SK-N-SH (cell line): ENCODE results near the gene NKAP. TPM values are rescaled to one million over a fixed set of nuclear protein-coding genes. Genes with fewer than 3 reads are reported as not detected.

Experiments
- CTCF ChIA-PET: fragments of 300-600, 350-600 bp; formaldehyde crosslinking; extraction: SDS; loops from one replicate; lab custom pipeline; 2021; lab: Yijun Ruan, JAX
- POLR2A ChIA-PET: fragments of 350-600 bp; sonication (Branson Sonifier 250); formaldehyde crosslinking; extraction: SDS; loops from one replicate; lab custom pipeline; 2020; ENCODE audit warnings: antibody characterized with exemption, inconsistent platforms; lab: Yijun Ruan, JAX
- DNase-seq: peaks from one replicate; pipeline ENCODE4 v3.0.0; 2012
- H2AFZ ChIP-seq: fragments of 200-600 bp; sonication (generic); 2 replicates; pipeline ENCODE4 v1.8.1; 2016; ENCODE audit warnings: antibody characterized with exemption, mild to moderate bottlenecking, low read depth
- H3F3A ChIP-seq: fragments of 200-600 bp; sonication (generic); replicated peaks from 2 replicates; pipeline ENCODE3; 2016; ENCODE audit warnings: antibody characterized with exemption, mild to moderate bottlenecking; ENCODE audit not compliant: insufficient read depth
- H3K27ac ChIP-seq, 2 experiments: fragments of 200-500 bp in 1 of 2; fragments of 200-600 bp in 1 of 2; sonication (Bioruptor generic) in 1 of 2; sonication (generic), shearing (Covaris generic) in 1 of 2; 2 replicates each; pipeline versions ENCODE4 v1.5.1 to v1.6.1; 2014 to 2016; ENCODE audit warnings: low read depth in 2 of 2, inconsistent platforms in 1 of 2, low read length in 1 of 2, mild to moderate bottlenecking in 1 of 2, mixed read lengths in 1 of 2
- H3K27me3 ChIP-seq: fragments of 200-600 bp; sonication (generic), shearing (Covaris generic); 2 replicates; pipeline ENCODE4 v1.6.1; 2016; ENCODE audit warnings: mixed run types; ENCODE audit not compliant: insufficient read depth
- H3K36me3 ChIP-seq, 2 experiments: fragments of 200-500 bp in 1 of 2; fragments of 200-600 bp in 1 of 2; sonication (Bioruptor generic) in 1 of 2; sonication (generic) in 1 of 2; replicated peaks in 1 of 2; 2 replicates each; pipeline versions ENCODE3 to v1.5.1; 2014 to 2016; ENCODE audit warnings: low read length in 1 of 2, mild to moderate bottlenecking in 1 of 2; ENCODE audit not compliant: insufficient read depth in 2 of 2, control insufficient read depth in 1 of 2
- H3K4me1 ChIP-seq, 2 experiments: fragments of 200-500 bp in 1 of 2; fragments of 200-600 bp in 1 of 2; sonication (Bioruptor generic) in 1 of 2; sonication (generic), shearing (Covaris generic) in 1 of 2; 2 replicates each; pipeline versions ENCODE4 v1.5.1 to v1.6.1; 2014 to 2016; ENCODE audit warnings: low read depth in 1 of 2, low read length in 1 of 2, mixed run types in 1 of 2; ENCODE audit not compliant: insufficient read depth in 2 of 2, control insufficient read depth in 1 of 2
- H3K4me2 ChIP-seq: fragments of 200-600 bp; sonication (generic), shearing (Covaris generic); 2 replicates; pipeline ENCODE4 v1.6.1; 2017; ENCODE audit warnings: mixed run types
- H3K4me3 ChIP-seq, 2 experiments: fragments of 200-500 bp in 1 of 2; fragments of 200-600 bp in 1 of 2; sonication (Bioruptor generic) in 1 of 2; sonication (generic), shearing (Covaris generic) in 1 of 2; 2 replicates each; pipeline versions ENCODE4 v1.5.1 to v1.8.1; 2014 to 2016; ENCODE audit warnings: low read depth in 2 of 2, inconsistent platforms in 1 of 2, low read length in 1 of 2, mild to moderate bottlenecking in 1 of 2, mixed read lengths in 1 of 2, moderate library complexity in 1 of 2
- H3K79me2 ChIP-seq: fragments of 200-600 bp; sonication (generic); 2 replicates; pipeline ENCODE4 v1.8.1; 2017; ENCODE audit warnings: mild to moderate bottlenecking; ENCODE audit not compliant: insufficient read depth
- H3K9ac ChIP-seq: fragments of 200-600 bp; sonication (generic); 2 replicates; pipeline ENCODE4 v1.6.1; 2017; ENCODE audit warnings: mixed run types
- H3K9me2 ChIP-seq: fragments of 200-600 bp; sonication (generic); 2 replicates; pipeline ENCODE4 v1.6.1; 2017; ENCODE audit warnings: mixed run types
- H3K9me3 ChIP-seq: fragments of 200-600 bp; sonication (generic); 2 replicates; pipeline ENCODE4 v1.6.1; 2017; ENCODE audit warnings: mixed run types, mild to moderate bottlenecking, moderate library complexity
- H4K20me1 ChIP-seq: fragments of 200-600 bp; sonication (generic); 2 replicates; pipeline ENCODE4 v1.6.1; 2017; ENCODE audit warnings: mild to moderate bottlenecking, mixed run types; ENCODE audit not compliant: insufficient read depth
- CHD2 ChIP-seq: fragments of 150-350 bp; IDR thresholded peaks from 2 replicates; pipeline ENCODE4 v1.6.1; 2018; ENCODE audit warnings: low read length; ENCODE audit not compliant: partially characterized antibody
- EP300 ChIP-seq, 2 experiments: IDR thresholded peaks; 2 replicates each; pipeline versions ENCODE4 v1.4.0 to v1.6.1; 2012; ENCODE audit warnings: borderline replicate concordance in 1 of 2, low read depth in 1 of 2, low read length in 1 of 2
- FOXJ3 ChIP-seq: sonication (generic); formaldehyde crosslinking; IDR thresholded peaks from 2 replicates; pipeline ENCODE4 v1.5.1; 2020; ENCODE audit warnings: mild to moderate bottlenecking, missing genetic modification reagents
- GATA2 ChIP-seq: sonication (generic); formaldehyde crosslinking; IDR thresholded peaks from 2 replicates; pipeline ENCODE4 v1.5.0; 2020; ENCODE audit warnings: mild to moderate bottlenecking, missing genetic modification reagents
- JUND ChIP-seq: IDR thresholded peaks from 2 replicates; pipeline ENCODE4 v1.4.0; 2012
- MEF2A ChIP-seq: IDR thresholded peaks from 2 replicates; pipeline ENCODE4 v1.4.0; 2012; ENCODE audit warnings: low read depth, borderline replicate concordance
- MXI1 ChIP-seq: IDR thresholded peaks from 2 replicates; pipeline ENCODE4 v1.6.1; 2012; ENCODE audit warnings: mild to moderate bottlenecking, low read depth, low read length, improper control_type of control experiment
- POLR2AphosphoS5 ChIP-seq: IDR thresholded peaks from 2 replicates; pipeline ENCODE4 v1.6.1; 2012; ENCODE audit warnings: low read depth, low read length
- RAD21 ChIP-seq: IDR thresholded peaks from 2 replicates; pipeline ENCODE4 v1.6.1; 2012; ENCODE audit warnings: mild to moderate bottlenecking, low read length
- RFX5 ChIP-seq: IDR thresholded peaks from 2 replicates; pipeline ENCODE4 v1.6.1; 2012; ENCODE audit warnings: mild to moderate bottlenecking, improper control_type of control experiment, low read length
- WGBS: methylation state at CpG from one replicate; pipeline ENCODE4 v1.1.6; 2017; ENCODE audit warnings: low lambda C conversion rate; 5-methylcytosine and 5-hydroxymethylcytosine counted together
- polyA plus RNA-seq, 3 experiments: library from polyadenylated mRNA; depleted of rRNA; stranded (reverse); fragments of >200 nt; gene quantifications; 2 replicates each; pipeline ENCODE4 v1.2.3, GENCODE V29; 2012
- TF ChIP-seq, protein P1 (sequence below): fragments of 150-350 bp; IDR thresholded peaks from 2 replicates; pipeline ENCODE4 v1.6.1; 2016; ENCODE audit warnings: mild to moderate bottlenecking, low read depth, low read length
- TF ChIP-seq, protein P2 (sequence below): IDR thresholded peaks from 2 replicates; pipeline ENCODE4 v1.4.0; 2012; ENCODE audit warnings: low read depth, borderline replicate concordance

The NKAP gene
- polyA plus RNA-seq, 1 of the 3 experiments (the other 2 are of a cell fraction): 4.2 TPM

DNA sequence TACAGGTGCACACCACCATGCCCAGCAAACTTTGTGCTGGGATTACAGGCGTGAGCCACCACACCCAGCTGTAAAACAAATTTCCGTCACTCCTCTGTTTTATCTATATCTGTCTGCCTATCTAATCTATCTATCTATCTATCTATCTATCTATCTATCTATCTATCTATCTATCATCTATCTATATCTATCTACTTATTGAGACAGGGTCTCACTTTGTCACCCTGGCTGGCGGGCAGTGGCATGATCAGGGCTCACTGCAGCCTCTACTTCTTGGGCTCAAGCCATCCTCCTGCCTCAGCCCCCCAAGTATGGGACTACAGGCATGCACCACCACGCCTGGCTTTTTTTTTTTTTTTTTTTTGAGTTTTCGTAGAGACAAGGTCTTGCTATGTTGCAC lies 27.2 kb downstream of the NKAP start (continued):
- TF ChIP-seq, protein P1, sequence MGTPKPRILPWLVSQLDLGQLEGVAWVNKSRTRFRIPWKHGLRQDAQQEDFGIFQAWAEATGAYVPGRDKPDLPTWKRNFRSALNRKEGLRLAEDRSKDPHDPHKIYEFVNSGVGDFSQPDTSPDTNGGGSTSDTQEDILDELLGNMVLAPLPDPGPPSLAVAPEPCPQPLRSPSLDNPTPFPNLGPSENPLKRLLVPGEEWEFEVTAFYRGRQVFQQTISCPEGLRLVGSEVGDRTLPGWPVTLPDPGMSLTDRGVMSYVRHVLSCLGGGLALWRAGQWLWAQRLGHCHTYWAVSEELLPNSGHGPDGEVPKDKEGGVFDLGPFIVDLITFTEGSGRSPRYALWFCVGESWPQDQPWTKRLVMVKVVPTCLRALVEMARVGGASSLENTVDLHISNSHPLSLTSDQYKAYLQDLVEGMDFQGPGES: no peak
- TF ChIP-seq EP300 (IDR thresholded peaks at IDR 0.05; ENCODE audit: borderline replicate concordance in 1 of 2, low read depth in 1 of 2, low read length in 1 of 2) (no peak), RFX5 (no peak), POLR2AphosphoS5 (no peak)
- TF ChIP-seq, protein P2, sequence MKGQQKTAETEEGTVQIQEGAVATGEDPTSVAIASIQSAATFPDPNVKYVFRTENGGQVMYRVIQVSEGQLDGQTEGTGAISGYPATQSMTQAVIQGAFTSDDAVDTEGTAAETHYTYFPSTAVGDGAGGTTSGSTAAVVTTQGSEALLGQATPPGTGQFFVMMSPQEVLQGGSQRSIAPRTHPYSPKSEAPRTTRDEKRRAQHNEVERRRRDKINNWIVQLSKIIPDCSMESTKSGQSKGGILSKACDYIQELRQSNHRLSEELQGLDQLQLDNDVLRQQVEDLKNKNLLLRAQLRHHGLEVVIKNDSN: no peak

DNA sequence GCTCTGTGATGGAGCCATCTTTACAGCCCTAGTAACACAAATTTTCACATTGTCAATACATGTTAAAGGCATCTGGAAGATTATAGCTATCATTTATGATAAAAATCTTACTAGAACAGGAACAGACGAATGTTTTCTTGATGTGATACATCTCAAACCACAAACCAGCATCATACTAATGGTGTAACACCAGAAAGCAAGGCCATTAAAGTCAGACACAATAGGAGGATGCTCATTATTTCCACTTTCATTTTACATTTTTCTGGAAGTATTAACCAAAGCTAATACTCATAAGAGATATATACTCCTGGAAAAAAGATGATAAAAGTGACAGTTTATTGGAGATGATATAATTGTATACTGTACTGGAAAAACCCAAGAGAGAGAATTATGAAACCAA lies 42.6 kb downstream of the NKAP start:
- no peaks in the 10 kb centered on the region for H3K4me1 ChIP-seq
- H3K27me3 ChIP-seq: peaks cover 27% of the 10 kb centered on the region; the same call in 1 of the 2 replicates
- H3K4me3 ChIP-seq: no peak overlapping the region
- no peak for TF ChIP-seq CHD2
- no peak for TF ChIP-seq FOXJ3
- no peak for TF ChIP-seq MEF2A
- no peak for TF ChIP-seq RAD21
- no peaks in the 10 kb centered on the region for H3K9me3 ChIP-seq
- no peaks in the 10 kb centered on the region for H3K36me3 ChIP-seq
- H3K4me2 ChIP-seq: no peak overlapping the region
- no peaks in the 10 kb centered on the region for H4K20me1 ChIP-seq
- no peaks in the 10 kb centered on the region for H3K9me2 ChIP-seq
- H3K79me2 ChIP-seq: no peaks in the 10 kb centered on the region
- no peak overlapping the region for H2AFZ ChIP-seq
- no peaks in the 10 kb centered on the region for H3F3A ChIP-seq
- WGBS: 50% methylated on average over 1 of the region's 1 CpG
- ChIA-PET POLR2A (no interaction called here), CTCF (no interaction called here)
- no peak overlapping the region for H3K9ac ChIP-seq
- DNase-seq: no peak
- H3K27ac ChIP-seq: no peak overlapping the region

DNA sequence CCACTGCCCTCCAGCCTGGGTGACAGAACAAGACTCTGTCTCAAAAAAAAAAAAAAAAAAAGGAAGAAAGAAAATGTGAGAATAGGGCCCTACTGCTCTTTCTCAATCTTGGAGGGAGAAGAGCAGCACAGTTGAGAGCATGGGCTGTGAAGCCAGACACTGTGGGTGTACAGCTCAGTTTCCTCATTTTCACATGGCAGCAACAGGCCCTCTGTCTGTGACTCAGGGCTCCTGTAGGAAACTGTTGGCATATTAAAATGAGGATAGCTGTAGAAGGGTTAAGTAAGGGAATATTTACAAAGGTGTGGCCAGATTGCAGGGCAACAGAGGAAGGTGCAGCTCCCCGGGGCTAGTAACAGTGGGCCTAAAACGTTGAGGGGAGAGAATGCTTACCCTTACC lies 44.4 kb downstream of the NKAP start:
- Histone ChIP-seq H3K4me2 (no peak overlapping the region), H3K9ac (no peak overlapping the region), H3K9me2 (no peaks in the 10 kb centered on the region), H3K4me1 (no peaks in the 10 kb centered on the region), H3K4me3 (no peak overlapping the region), H3K27ac (no peak overlapping the region), H3K27me3 (peaks cover 21% of the 10 kb centered on the region; the same call in 1 of the 2 replicates), H4K20me1 (no peaks in the 10 kb centered on the region), H3K36me3 (no peaks in the 10 kb centered on the region), H3K79me2 (no peaks in the 10 kb centered on the region), H3K9me3 (no peaks in the 10 kb centered on the region), H2AFZ (no peak overlapping the region), H3F3A (no peaks in the 10 kb centered on the region)
- TF ChIP-seq JUND: no peak
- no peak for TF ChIP-seq MXI1
- TF ChIP-seq, protein P2: no peak
- TF ChIP-seq GATA2 (CRISPR knock-in tag): no peak
- ChIA-PET CTCF (no interaction called here), POLR2A (no interaction called here)
- no peak for DNase-seq
- 12% methylated on average over 2 of the region's 2 CpGs for WGBS
